OCI-LY3 (cell line): ENCODE results near the gene MED12L.

Source experiments
- CTCF ChIP-seq: fragments of 200-600, 300-600 bp; sonication (generic); IDR thresholded peaks from 2 replicates; pipeline ENCODE4 v1.5.1; 2014; ENCODE audit warnings: antibody characterized with exemption, low read length, low read depth
- EZH2phosphoT487 ChIP-seq: fragments of 200-600 bp; shearing (Covaris generic); IDR thresholded peaks from 2 replicates; pipeline ENCODE4 v1.6.1; 2018; ENCODE audit warnings: antibody characterized with exemption, mixed run types, low read depth

GRCh38 chr3:151236316-151236715, 150.9 kb downstream of the MED12L start:
- TF ChIP-seq CTCF (no peak), EZH2phosphoT487 (no peak)
